Coronary artery (tissue), 2 donors: ENCODE data around the gene ZDHHC15.
"Not testable (repeated sequence)": the region's sequence is repeated elsewhere in the genome, so short reads cannot be mapped to it uniquely, and the experiment has no call there.

Experiments
- DNase-seq: peaks from one replicate; pipeline ENCODE4 v3.0.0-alpha.2; 2017; ENCODE audit warnings: low spot score
- H3K27ac ChIP-seq, 2 donors: fragments of 200-600 bp; sonication (generic); one replicate each; pipeline ENCODE4 v1.5.1; 2016 to 2019
- H3K4me3 ChIP-seq: fragments of 200-600 bp; sonication (generic); 2 replicates; pipeline ENCODE4 v1.5.1; 2016; ENCODE audit warnings: mild to moderate bottlenecking, moderate library complexity
- TF ChIP-seq, protein P1 (sequence below): fragments of 200-600 bp; sonication (generic); IDR thresholded peaks from one replicate; pipeline ENCODE4 v1.5.1; 2019; ENCODE audit warnings: antibody characterized with exemption

ZDHHC15 gene

DNA sequence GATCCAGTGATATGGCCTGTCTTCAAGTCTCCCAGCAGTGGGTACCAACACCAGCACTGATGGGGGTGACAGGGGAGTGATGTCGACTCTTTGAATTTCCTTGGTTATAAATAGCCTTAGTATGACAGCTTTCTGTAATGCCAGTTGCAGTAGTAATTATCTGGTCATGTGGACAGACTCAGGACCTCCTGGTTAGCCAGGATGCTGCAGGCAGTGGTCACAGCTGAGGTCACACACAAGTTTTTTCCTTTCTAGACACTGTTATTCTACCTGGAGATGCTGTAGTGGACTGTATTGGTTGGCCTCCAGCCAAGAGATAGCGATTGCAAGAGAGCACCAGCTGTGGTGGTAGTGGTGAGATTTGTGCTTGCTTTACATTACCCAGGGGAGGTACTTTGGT is 185.3 kb downstream of the ZDHHC15 start:
- no peak overlapping the region for H3K27ac ChIP-seq
- no peak overlapping the region for H3K4me3 ChIP-seq
- TF ChIP-seq, protein P1, sequence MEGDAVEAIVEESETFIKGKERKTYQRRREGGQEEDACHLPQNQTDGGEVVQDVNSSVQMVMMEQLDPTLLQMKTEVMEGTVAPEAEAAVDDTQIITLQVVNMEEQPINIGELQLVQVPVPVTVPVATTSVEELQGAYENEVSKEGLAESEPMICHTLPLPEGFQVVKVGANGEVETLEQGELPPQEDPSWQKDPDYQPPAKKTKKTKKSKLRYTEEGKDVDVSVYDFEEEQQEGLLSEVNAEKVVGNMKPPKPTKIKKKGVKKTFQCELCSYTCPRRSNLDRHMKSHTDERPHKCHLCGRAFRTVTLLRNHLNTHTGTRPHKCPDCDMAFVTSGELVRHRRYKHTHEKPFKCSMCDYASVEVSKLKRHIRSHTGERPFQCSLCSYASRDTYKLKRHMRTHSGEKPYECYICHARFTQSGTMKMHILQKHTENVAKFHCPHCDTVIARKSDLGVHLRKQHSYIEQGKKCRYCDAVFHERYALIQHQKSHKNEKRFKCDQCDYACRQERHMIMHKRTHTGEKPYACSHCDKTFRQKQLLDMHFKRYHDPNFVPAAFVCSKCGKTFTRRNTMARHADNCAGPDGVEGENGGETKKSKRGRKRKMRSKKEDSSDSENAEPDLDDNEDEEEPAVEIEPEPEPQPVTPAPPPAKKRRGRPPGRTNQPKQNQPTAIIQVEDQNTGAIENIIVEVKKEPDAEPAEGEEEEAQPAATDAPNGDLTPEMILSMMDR: no peak
- no peak for DNase-seq

- no peak for DNase-seq
- H3K27ac ChIP-seq: no peak overlapping the region
- H3K4me3 ChIP-seq: no peak overlapping the region
- TF ChIP-seq, protein P1: no peak
These were observed 187.7 kb downstream of the ZDHHC15 start for GRCh38 chrX:75335127-75335458.

DNA sequence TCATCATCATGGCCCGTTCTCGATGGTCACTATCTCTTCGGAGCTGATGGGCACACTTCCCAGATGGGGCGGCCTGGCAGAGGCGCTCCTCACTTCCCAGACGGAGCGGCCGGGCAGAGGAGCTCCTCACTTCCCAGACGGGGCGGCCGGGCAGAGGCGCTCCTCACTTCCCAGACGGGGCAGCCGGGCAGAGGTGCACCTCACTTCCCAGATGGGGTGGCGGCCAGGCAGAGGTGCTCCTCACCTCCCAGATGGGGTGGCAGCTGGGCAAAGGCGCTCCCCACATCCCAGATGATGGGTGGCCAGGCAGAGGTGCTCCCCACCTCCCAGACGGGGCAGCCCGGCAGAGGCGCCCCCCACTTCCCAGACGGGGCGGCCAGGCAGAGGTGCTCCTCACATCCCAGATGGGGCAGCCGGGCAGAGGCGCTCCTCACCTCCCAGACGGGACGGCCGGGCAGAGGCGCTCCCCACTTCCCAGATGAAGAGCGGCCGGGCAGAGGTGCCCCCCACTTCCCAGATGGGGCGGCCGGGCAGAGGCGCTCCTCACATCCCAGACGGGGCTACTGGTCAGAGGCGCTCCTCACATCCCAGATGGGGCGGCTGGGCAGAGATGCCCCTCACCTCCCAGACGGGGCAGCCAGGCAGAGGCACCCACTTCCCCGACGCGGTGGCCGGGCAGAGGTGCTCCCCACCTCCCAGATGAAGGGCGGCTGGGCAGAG is 188.3 kb downstream of the ZDHHC15 start:
- H3K4me3 ChIP-seq, H3K27ac ChIP-seq, DNase-seq: not testable (repeated sequence)

- H3K4me3 ChIP-seq: no peak overlapping the region
- TF ChIP-seq, protein P1: no peak
- no peak for DNase-seq
- no peak overlapping the region for H3K27ac ChIP-seq
These were observed 195.2 kb downstream of the ZDHHC15 start for GRCh38 chrX:75327607-75328006.
